ENCODE results near the gene RABGAP1. TPM values are rescaled to one million over a fixed set of nuclear protein-coding genes. Genes with fewer than 3 reads are reported as not detected.

The RABGAP1 gene
- total RNA-seq, 4 donors from 2014 or later, result 64.3 to 116 (median 79.5) TPM

- Histone ChIP-seq H3K4me1 (peaks cover 0 to 17% (median 10%) of the 10 kb centered on the region in 4 donors), H3K4me3 (no peak overlapping the region)
- 96% methylated on average over 11 of the region's 11 CpGs for WGBS
These were observed 123.1 kb downstream of the RABGAP1 start for GRCh38 chr9:123063896-123064295.

DNA sequence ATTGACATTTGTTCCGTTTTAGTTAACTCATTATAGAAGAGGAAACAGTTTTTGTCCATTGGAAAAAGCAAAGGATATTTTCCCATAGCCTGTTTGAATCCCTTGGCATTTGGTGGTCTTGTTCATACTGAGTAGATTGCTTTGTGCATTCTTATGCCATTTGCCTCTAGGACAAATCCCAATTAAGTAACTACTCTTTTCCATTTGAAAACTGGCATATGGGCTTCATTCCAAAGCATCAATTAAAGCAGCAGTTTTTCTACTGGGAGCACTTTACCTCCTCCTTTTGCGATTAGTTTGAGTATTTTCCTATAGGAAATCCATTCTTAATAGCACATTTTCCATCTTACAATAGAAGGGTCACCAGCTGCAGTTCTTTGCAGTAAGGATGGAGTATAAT, 123.9 kb downstream of the RABGAP1 start:
- Histone ChIP-seq H3K4me3 (no peak overlapping the region), H3K27ac (replicated peaks in 1 of 4) (no peak overlapping the region), H3K4me1 (peaks cover 0 to 17% (median 10%) of the 10 kb centered on the region in 4 donors), H3K9me3 (no peaks in the 10 kb centered on the region), H3K27me3 (no peaks in the 10 kb centered on the region), H3K36me3 (peaks cover 13 to 57% (median 40%) of the 10 kb centered on the region in 4 donors)
- TF ChIP-seq CTCF (IDR thresholded peaks at IDR 0.05) (no peak), EP300 (IDR thresholded peaks at IDR 0.05) (no peak), POLR2A (IDR thresholded peaks at IDR 0.05; ENCODE audit: low read depth) (no peak), POLR2AphosphoS5 (IDR thresholded peaks at IDR 0.05) (no peak)
- 80% methylated on average over 2 of the region's 2 CpGs for WGBS
- DNase-seq (ENCODE audit: extremely low spot score), result no peak
- intact Hi-C loops (cut with DNase I), result no loop called here

More at GRCh38 chr9:123063896-123064295, 123.1 kb downstream of the RABGAP1 start:
- Histone ChIP-seq H3K9me3 (no peaks in the 10 kb centered on the region), H3K27ac (replicated peaks in 1 of 4) (no peak overlapping the region), H3K36me3 (peaks cover 13 to 51% (median 34%) of the 10 kb centered on the region in 4 donors), H3K27me3 (no peaks in the 10 kb centered on the region)
- DNase-seq (ENCODE audit: extremely low spot score), result no peak
- TF ChIP-seq EP300 (IDR thresholded peaks at IDR 0.05) (no peak), CTCF (IDR thresholded peaks at IDR 0.05) (no peak), POLR2A (IDR thresholded peaks at IDR 0.05; ENCODE audit: low read depth) (no peak), POLR2AphosphoS5 (IDR thresholded peaks at IDR 0.05) (no peak)
- intact Hi-C loops (cut with DNase I), result no loop called here

- no peak for TF ChIP-seq POLR2A (IDR thresholded peaks at IDR 0.05; ENCODE audit: low read depth)
- TF ChIP-seq CTCF (IDR thresholded peaks at IDR 0.05), result no peak
- no peak for TF ChIP-seq EP300 (IDR thresholded peaks at IDR 0.05)
- no peak for TF ChIP-seq POLR2AphosphoS5 (IDR thresholded peaks at IDR 0.05)
- intact Hi-C loops (cut with DNase I), result no loop called here
- H3K4me1 ChIP-seq, result peaks cover 0 to 17% (median 10%) of the 10 kb centered on the region in 4 donors
- peaks cover 13 to 61% (median 44%) of the 10 kb centered on the region in 4 donors for H3K36me3 ChIP-seq
- H3K9me3 ChIP-seq, result no peaks in the 10 kb centered on the region
- H3K4me3 ChIP-seq, result no peak overlapping the region
- H3K27me3 ChIP-seq, result no peaks in the 10 kb centered on the region
- 83% methylated on average over 2 of the region's 2 CpGs for WGBS
- no peak overlapping the region for H3K27ac ChIP-seq (replicated peaks in 1 of 4)
- no peak for DNase-seq (ENCODE audit: extremely low spot score)
These were observed 124.4 kb downstream of the RABGAP1 start for GRCh38 chr9:123065196-123065595.

DNA sequence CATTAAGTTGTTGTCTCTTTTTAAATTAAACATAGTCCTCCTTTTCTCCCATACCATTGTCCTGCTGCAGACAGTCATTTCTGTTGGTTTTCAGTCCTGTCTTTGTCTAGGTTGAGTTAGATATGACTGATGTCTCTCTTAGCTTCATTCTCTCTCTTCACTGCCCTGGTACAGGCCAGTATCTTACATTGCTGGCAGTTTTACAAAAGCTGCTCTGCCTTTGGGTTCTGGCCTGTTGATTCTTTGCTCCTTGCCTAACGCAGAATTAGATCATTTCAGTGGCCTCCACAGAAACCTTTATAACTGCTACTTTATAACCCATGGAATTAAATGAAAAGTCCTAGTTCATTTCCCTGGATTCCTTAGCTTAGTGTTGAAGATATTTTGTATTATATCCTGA, 126.3 kb downstream of the RABGAP1 start:
- TF ChIP-seq POLR2A (IDR thresholded peaks at IDR 0.05; ENCODE audit: low read depth) (no peak), CTCF (IDR thresholded peaks at IDR 0.05) (no peak), EP300 (IDR thresholded peaks at IDR 0.05) (no peak), POLR2AphosphoS5 (IDR thresholded peaks at IDR 0.05) (no peak)
- WGBS, result 85% methylated on average over 1 of the region's 1 CpG
- Histone ChIP-seq H3K9me3 (no peaks in the 10 kb centered on the region), H3K27me3 (no peaks in the 10 kb centered on the region), H3K36me3 (peaks cover 13 to 69% (median 51%) of the 10 kb centered on the region in 4 donors), H3K4me1 (peaks cover 0 to 17% (median 10%) of the 10 kb centered on the region in 4 donors), H3K27ac (replicated peaks in 1 of 4) (no peak overlapping the region), H3K4me3 (no peak overlapping the region)
- intact Hi-C loops (cut with DNase I), result no loop called here
- no peak for DNase-seq (ENCODE audit: extremely low spot score)

DNA sequence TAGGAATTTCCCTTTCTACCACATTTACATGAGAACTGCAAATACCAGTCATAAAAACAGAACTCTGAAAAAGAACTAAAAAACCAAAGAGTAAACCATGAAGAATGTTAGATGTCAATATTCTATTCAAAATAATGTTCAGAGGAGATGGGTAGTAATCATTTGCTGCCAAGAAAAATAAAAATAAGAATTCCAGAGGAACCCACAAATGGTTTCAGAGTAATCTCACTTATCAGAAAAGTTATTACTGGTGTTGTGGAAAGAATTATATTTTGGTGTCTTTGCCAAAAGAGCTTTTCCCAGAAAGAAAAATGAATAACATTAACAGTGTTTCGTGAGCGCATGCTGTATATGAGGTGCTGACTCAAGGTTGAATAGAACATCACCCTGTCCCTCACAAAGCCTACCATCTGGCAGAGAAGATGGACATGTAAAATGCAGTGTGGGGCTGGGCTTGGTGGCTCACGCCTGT, 128.2 kb downstream of the RABGAP1 start:
- 84% methylated on average over 3 of the region's 3 CpGs for WGBS
- peak overlapping the region in 1 of 4 donors; percentile 14 for H3K27ac ChIP-seq (replicated peaks in 1 of 4)
- no peak overlapping the region for H3K4me3 ChIP-seq
- H3K9me3 ChIP-seq, result no peaks in the 10 kb centered on the region
- no peaks in the 10 kb centered on the region for H3K27me3 ChIP-seq
- no peak for TF ChIP-seq EP300 (IDR thresholded peaks at IDR 0.05)
- no peak for TF ChIP-seq CTCF (IDR thresholded peaks at IDR 0.05)
- TF ChIP-seq POLR2A (IDR thresholded peaks at IDR 0.05; ENCODE audit: low read depth), result no peak
- TF ChIP-seq POLR2AphosphoS5 (IDR thresholded peaks at IDR 0.05), result no peak
- peaks cover 4 to 15% (median 11%) of the 10 kb centered on the region in 4 donors for H3K4me1 ChIP-seq
- H3K36me3 ChIP-seq, result peaks cover 13 to 79% (median 57%) of the 10 kb centered on the region in 4 donors
- DNase-seq (ENCODE audit: extremely low spot score), result no peak
- intact Hi-C loops (cut with DNase I), result no loop called here

All from esophagus muscularis mucosa (tissue), 4 donors.